ENCODE measurements around the gene CDK17. TPM values are rescaled to one million over a fixed set of nuclear protein-coding genes. Genes with fewer than 3 reads are reported as not detected.

Gene CDK17
- polyA plus RNA-seq, 3 donors from 2014 or later: 27.2 to 64.0 (median 52.7) TPM

GRCh38 chr12:96311191-96311590 is 89.0 kb downstream of the CDK17 start:
- Mint-ChIP-seq H3K27me3 (ENCODE audit: low read depth in 3 of 3) (peaks cover 0 to 10% (median 7%) of the 10 kb centered on the region in 3 donors), H3K36me3 (peaks cover 4 to 10% (median 5%) of the 10 kb centered on the region in 3 donors), H3K27ac (no peak overlapping the region), H3K4me3 (no peak overlapping the region), H3K9me3 (no peaks in the 10 kb centered on the region), H3K4me1 (peaks cover 27 to 74% of the 10 kb centered on the region in 2 donors)
- no peak for DNase-seq

- no peak overlapping the region for H3K4me3 Mint-ChIP-seq
These were observed 90.2 kb downstream of the CDK17 start for GRCh38 chr12:96310067-96310466.

GRCh38 chr12:96308881-96309280 is 91.4 kb downstream of the CDK17 start:
- no peaks in the 10 kb centered on the region for H3K9me3 Mint-ChIP-seq
- DNase-seq: no peak
- H3K36me3 Mint-ChIP-seq: peaks cover 4 to 10% (median 5%) of the 10 kb centered on the region in 3 donors
- no peak overlapping the region for H3K4me3 Mint-ChIP-seq
- peaks cover 0 to 10% (median 4%) of the 10 kb centered on the region in 3 donors for H3K27me3 Mint-ChIP-seq (ENCODE audit: low read depth in 3 of 3)
- peaks cover 33 to 76% of the 10 kb centered on the region in 2 donors for H3K4me1 Mint-ChIP-seq
- peak overlapping the region in 5 of 6 donors; percentile 5 to 70 (median 19) for H3K27ac Mint-ChIP-seq

More at GRCh38 chr12:96310067-96310466, 90.2 kb downstream of the CDK17 start:
- H3K4me1 Mint-ChIP-seq: peaks cover 29 to 76% of the 10 kb centered on the region in 2 donors
- H3K36me3 Mint-ChIP-seq: peaks cover 4 to 10% (median 5%) of the 10 kb centered on the region in 3 donors
- H3K9me3 Mint-ChIP-seq: no peaks in the 10 kb centered on the region
- H3K27me3 Mint-ChIP-seq (ENCODE audit: low read depth in 3 of 3): peaks cover 0 to 7% (median 4%) of the 10 kb centered on the region in 3 donors
- no peak for DNase-seq
- peak overlapping the region in 1 of 6 donors; percentile 16 for H3K27ac Mint-ChIP-seq

GRCh38 chr12:96305665-96306064 is 94.6 kb downstream of the CDK17 start:
- Mint-ChIP-seq H3K4me1 (peaks cover 38 to 80% of the 10 kb centered on the region in 2 donors), H3K9me3 (no peaks in the 10 kb centered on the region), H3K36me3 (peaks cover 4 to 11% (median 5%) of the 10 kb centered on the region in 3 donors), H3K27me3 (ENCODE audit: low read depth in 3 of 3) (peaks cover under 1 to 7% (median 4%) of the 10 kb centered on the region in 3 donors), H3K4me3 (peak overlapping the region in 1 of 5 donors; percentile 25), H3K27ac (peak overlapping the region; percentile 55 to 89 (median 66))
- DNase-seq: no peak

GRCh38 chr12:96303653-96304052 is 96.6 kb downstream of the CDK17 start:
- H3K9me3 Mint-ChIP-seq: no peaks in the 10 kb centered on the region
- H3K4me3 Mint-ChIP-seq: no peak overlapping the region
- H3K36me3 Mint-ChIP-seq: peaks cover 3 to 13% (median 7%) of the 10 kb centered on the region in 3 donors
- peak overlapping the region in 1 of 6 donors; percentile 54 for H3K27ac Mint-ChIP-seq
- peaks cover 37 to 75% of the 10 kb centered on the region in 2 donors for H3K4me1 Mint-ChIP-seq
- no peak for DNase-seq
- peaks cover 2 to 7% (median 4%) of the 10 kb centered on the region in 3 donors for H3K27me3 Mint-ChIP-seq (ENCODE audit: low read depth in 3 of 3)

GRCh38 chr12:96302687-96303310 is 97.4 kb downstream of the CDK17 start:
- peaks cover 37 to 72% of the 10 kb centered on the region in 2 donors for H3K4me1 Mint-ChIP-seq
- H3K27ac Mint-ChIP-seq: peak overlapping the region in 3 of 6 donors; percentile 31 to 39 (median 35)
- no peak overlapping the region for H3K4me3 Mint-ChIP-seq

GRCh38 chr12:96301732-96302131 is 98.5 kb downstream of the CDK17 start:
- no peaks in the 10 kb centered on the region for H3K9me3 Mint-ChIP-seq
- H3K36me3 Mint-ChIP-seq: peaks cover 6 to 21% (median 10%) of the 10 kb centered on the region in 3 donors
- H3K27ac Mint-ChIP-seq: no peak overlapping the region
- no peak for DNase-seq
- H3K27me3 Mint-ChIP-seq (ENCODE audit: low read depth in 3 of 3): peaks cover 2 to 8% (median 4%) of the 10 kb centered on the region in 3 donors
- H3K4me3 Mint-ChIP-seq: no peak overlapping the region
- peaks cover 32 to 62% of the 10 kb centered on the region in 2 donors for H3K4me1 Mint-ChIP-seq

More at GRCh38 chr12:96302687-96303310, 97.4 kb downstream of the CDK17 start:
- Mint-ChIP-seq H3K9me3 (no peaks in the 10 kb centered on the region), H3K36me3 (peaks cover 3 to 13% (median 8%) of the 10 kb centered on the region in 3 donors), H3K27me3 (ENCODE audit: low read depth in 3 of 3) (peaks cover 2 to 8% (median 4%) of the 10 kb centered on the region in 3 donors)
- no peak for DNase-seq

- H3K27ac Mint-ChIP-seq: no peak overlapping the region
- H3K4me3 Mint-ChIP-seq: no peak overlapping the region
- peaks cover 8 to 23% (median 13%) of the 10 kb centered on the region in 3 donors for H3K36me3 Mint-ChIP-seq
These were observed 100.2 kb downstream of the CDK17 start for GRCh38 chr12:96300064-96300463.

GRCh38 chr12:96297504-96297903 is 102.7 kb downstream of the CDK17 start:
- Mint-ChIP-seq H3K9me3 (no peaks in the 10 kb centered on the region), H3K4me3 (no peak overlapping the region), H3K27me3 (ENCODE audit: low read depth in 3 of 3) (peaks cover 0 to 2% (median 2%) of the 10 kb centered on the region in 3 donors), H3K36me3 (peaks cover 8 to 31% (median 13%) of the 10 kb centered on the region in 3 donors), H3K4me1 (peaks cover 25 to 57% of the 10 kb centered on the region in 2 donors), H3K27ac (peak overlapping the region in 1 of 6 donors; percentile 30)
- no peak for DNase-seq

More at GRCh38 chr12:96300064-96300463, 100.2 kb downstream of the CDK17 start:
- DNase-seq: no peak
- H3K4me1 Mint-ChIP-seq: peaks cover 28 to 62% of the 10 kb centered on the region in 2 donors
- no peaks in the 10 kb centered on the region for H3K9me3 Mint-ChIP-seq
- peaks cover 0 to 5% (median 2%) of the 10 kb centered on the region in 3 donors for H3K27me3 Mint-ChIP-seq (ENCODE audit: low read depth in 3 of 3)

- H3K4me1 Mint-ChIP-seq: peaks cover 21 to 46% of the 10 kb centered on the region in 2 donors
- peaks cover 8 to 36% (median 17%) of the 10 kb centered on the region in 3 donors for H3K36me3 Mint-ChIP-seq
- no peak for DNase-seq
- H3K4me3 Mint-ChIP-seq: no peak overlapping the region
- H3K9me3 Mint-ChIP-seq: no peaks in the 10 kb centered on the region
- peak overlapping the region; percentile 17 to 77 (median 60) for H3K27ac Mint-ChIP-seq
- H3K27me3 Mint-ChIP-seq (ENCODE audit: low read depth in 3 of 3): peaks cover 0 to 2% (median 1%) of the 10 kb centered on the region in 3 donors
These were observed 104.6 kb downstream of the CDK17 start for GRCh38 chr12:96295532-96296160.

GRCh38 chr12:96294831-96295230 is 105.4 kb downstream of the CDK17 start:
- Mint-ChIP-seq H3K4me3 (peak overlapping the region in 2 of 5 donors; percentile 6 to 10), H3K9me3 (no peaks in the 10 kb centered on the region), H3K36me3 (peaks cover 8 to 33% (median 16%) of the 10 kb centered on the region in 3 donors), H3K4me1 (peaks cover 20 to 42% of the 10 kb centered on the region in 2 donors), H3K27me3 (ENCODE audit: low read depth in 3 of 3) (peaks cover 0 to 2% (median 0%) of the 10 kb centered on the region in 3 donors), H3K27ac (peak overlapping the region in 5 of 6 donors; percentile 22 to 68 (median 48))
- peak in 1 of 3 donors; percentile 21 for DNase-seq

- H3K27ac Mint-ChIP-seq: peak overlapping the region in 4 of 6 donors; percentile 19 to 67 (median 35)
- H3K27me3 Mint-ChIP-seq (ENCODE audit: low read depth in 3 of 3): peaks cover 0 to 2% (median 0%) of the 10 kb centered on the region in 3 donors
- no peak for DNase-seq
- H3K4me1 Mint-ChIP-seq: peaks cover 21 to 44% of the 10 kb centered on the region in 2 donors
- H3K4me3 Mint-ChIP-seq: no peak overlapping the region
- H3K9me3 Mint-ChIP-seq: no peaks in the 10 kb centered on the region
- peaks cover 11 to 36% (median 14%) of the 10 kb centered on the region in 3 donors for H3K36me3 Mint-ChIP-seq
These were observed 107.1 kb downstream of the CDK17 start for GRCh38 chr12:96293093-96293492.

GRCh38 chr12:96289067-96289466 is 111.2 kb downstream of the CDK17 start:
- peaks cover 22 to 49% (median 37%) of the 10 kb centered on the region in 3 donors for H3K36me3 Mint-ChIP-seq
- H3K4me3 Mint-ChIP-seq: no peak overlapping the region
- no peaks in the 10 kb centered on the region for H3K9me3 Mint-ChIP-seq
- H3K4me1 Mint-ChIP-seq: peaks cover 16 to 41% of the 10 kb centered on the region in 2 donors
- no peaks in the 10 kb centered on the region for H3K27me3 Mint-ChIP-seq (ENCODE audit: low read depth in 3 of 3)
- no peak for DNase-seq
- no peak overlapping the region for H3K27ac Mint-ChIP-seq

All from immature natural killer cell (primary cell).